ENCODE measurements around the gene RCOR1. TPM values are rescaled to one million over a fixed set of nuclear protein-coding genes. Genes with fewer than 3 reads are reported as not detected.

RCOR1 gene
- total RNA-seq, 4 donors from 2014 or later = 11.6 to 15.6 (median 14.0) TPM

DNA sequence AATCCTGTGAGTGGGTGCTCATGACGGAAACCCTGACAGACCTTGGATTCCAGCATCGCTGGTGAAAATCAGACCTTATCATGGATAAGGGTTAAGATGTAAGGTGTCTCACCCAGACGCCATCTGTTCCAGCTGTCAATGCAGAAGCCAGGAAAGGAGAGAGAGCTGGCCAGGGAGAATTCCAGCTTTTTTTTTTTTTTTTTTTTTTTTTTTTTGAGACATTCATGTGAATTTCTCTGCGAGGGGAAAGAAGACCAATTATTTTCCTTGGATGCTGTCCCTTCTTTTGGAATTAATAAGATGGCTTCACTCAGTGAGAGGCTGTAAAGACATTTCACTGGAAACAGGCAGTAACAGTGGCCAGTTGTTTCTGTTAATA lies 186.6 kb downstream of the RCOR1 start:
- ATAC-seq = no peak
- 24 to 40% methylated on average over 2 to 4 of the region's 4 CpGs for WGBS, 2 donors (ENCODE audit: low coverage in 1 of 2)
- TF ChIP-seq EP300 (IDR thresholded peaks at IDR 0.05) = no peak
- no peak for TF ChIP-seq POLR2AphosphoS5 (IDR thresholded peaks at IDR 0.05)
- TF ChIP-seq POLR2A (IDR thresholded peaks at IDR 0.05) = no peak
- no peak for TF ChIP-seq CTCF (IDR thresholded peaks at IDR 0.05)
- Histone ChIP-seq H3K4me3 (no peak overlapping the region), H3K27me3 (no peaks in the 10 kb centered on the region), H3K27ac (no peak overlapping the region), H3K9me3 (no peaks in the 10 kb centered on the region), H3K4me1 (peaks cover 0 to 50% (median 13%) of the 10 kb centered on the region in 3 donors), H3K36me3 (no peaks in the 10 kb centered on the region)

DNA sequence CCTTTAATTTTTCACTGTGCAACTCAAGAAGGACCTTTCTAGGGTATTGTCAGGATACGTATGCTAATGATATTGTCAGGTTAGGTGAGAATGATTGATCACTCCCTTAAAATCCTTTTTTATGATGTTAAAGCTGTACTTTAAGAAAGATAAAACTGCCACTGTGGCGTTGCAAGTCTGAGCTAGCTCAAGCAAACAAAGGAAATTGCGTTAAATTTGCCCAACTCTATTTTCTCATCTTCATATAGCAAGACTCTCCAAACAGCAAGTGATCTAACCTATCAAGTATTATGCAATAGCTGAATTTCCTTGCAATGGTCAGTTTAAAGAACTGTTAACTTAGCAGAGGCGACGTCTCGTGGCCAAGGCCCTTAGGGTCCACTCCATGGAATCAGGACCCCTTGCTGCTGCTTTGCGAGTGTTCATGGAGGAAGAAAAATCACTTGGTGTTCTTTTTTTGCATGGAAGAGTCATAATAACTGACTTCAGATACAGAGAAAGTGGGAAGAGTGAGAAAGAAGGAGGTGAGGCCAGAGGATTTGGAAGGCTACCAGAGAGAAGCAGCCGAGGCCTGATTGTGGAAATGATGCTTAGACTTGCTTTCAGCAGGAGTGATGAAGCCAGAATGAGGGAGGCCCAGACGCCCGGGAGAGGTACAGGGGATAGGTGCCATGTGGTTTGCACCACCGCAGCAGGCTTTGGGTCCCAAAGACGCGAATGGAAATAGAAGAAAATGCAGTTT lies 187.3 kb downstream of the RCOR1 start:
- no peaks in the 10 kb centered on the region for H3K9me3 ChIP-seq
- H3K4me3 ChIP-seq = no peak overlapping the region
- H3K36me3 ChIP-seq = no peaks in the 10 kb centered on the region
- WGBS, 2 donors (ENCODE audit: low coverage in 1 of 2) = 83 to 86% methylated on average over 10 to 13 of the region's 13 CpGs
- H3K27ac ChIP-seq = no peak overlapping the region
- H3K4me1 ChIP-seq = peaks cover 0 to 46% (median 13%) of the 10 kb centered on the region in 3 donors
- ATAC-seq = no peak
- no peak for TF ChIP-seq CTCF (IDR thresholded peaks at IDR 0.05)
- no peak for TF ChIP-seq POLR2AphosphoS5 (IDR thresholded peaks at IDR 0.05)
- no peak for TF ChIP-seq EP300 (IDR thresholded peaks at IDR 0.05)
- no peaks in the 10 kb centered on the region for H3K27me3 ChIP-seq

Small RNA genes lying within 50 kb of the gene (small RNA-seq; reads per million reads assigned to genes)
- 0 reads per million in 4 donors for gene RF00019
- gene RN7SL546P = 0 reads per million in 4 donors

Other genes starting within 250 kb of the RCOR1 start
- 10 to 100 TPM; 26.3 to 52.1 (median 29.3) TPM for gene CINP, start 229.8 kb upstream of the RCOR1 start, total RNA-seq
- 10 to 100 TPM; 26.0 to 57.2 (median 30.5) TPM for gene TECPR2, start 229.7 kb upstream of the RCOR1 start, total RNA-seq
- 10 to 100 TPM; 19.4 to 44.2 (median 31.3) TPM for gene ANKRD9, start 82.9 kb upstream of the RCOR1 start, total RNA-seq
- 10 to 100 TPM; 10.9 to 29.0 (median 18.7) TPM for gene TRAF3, start 184.8 kb downstream of the RCOR1 start, total RNA-seq